Fibroblast of lung (primary cell): ENCODE results near the gene RTKN.

Experiments used
- CTCF ChIP-seq, 2 donors: IDR thresholded peaks in 1 of 2; conservative IDR thresholded peaks in 1 of 2; 1 replicate in 1 of 2; 2 replicates in 1 of 2; pipeline ENCODE4 v1.5.1; 2011 to 2012; ENCODE audit warnings: low read length in 2 of 2, control low read depth in 1 of 2, inconsistent platforms in 1 of 2, low read depth in 1 of 2, mild to moderate bottlenecking in 1 of 2
- EZH2 ChIP-seq: IDR thresholded peaks from 2 replicates; pipeline ENCODE4 v1.5.1; 2012; ENCODE audit warnings: low read length, control low read depth, mild to moderate bottlenecking; ENCODE audit errors: missing control alignments

GRCh38 chr2:74413001-74413698 is 28.6 kb downstream of the RTKN start:
- TF ChIP-seq CTCF (conservative IDR thresholded peaks at IDR 0.05 in 1 of 2, IDR thresholded peaks at IDR 0.05 in 1 of 2; ENCODE audit: low read depth in 1 of 2, low read length in 2 of 2): no peak
- TF ChIP-seq EZH2: no peak
